ENCODE results near the gene API5.

- TF ChIP-seq POLR2AphosphoS5 (IDR thresholded peaks at IDR 0.05; ENCODE audit: low read depth, low read length) (no peak), USF1 (IDR thresholded peaks at IDR 0.05; ENCODE audit: borderline replicate concordance, low read depth) (no peak), NFIC (IDR thresholded peaks at IDR 0.05; ENCODE audit: borderline replicate concordance) (no peak)
Observed at GRCh38 chr11:43367382-43368178, 55.8 kb downstream of the API5 start.
